ENCODE results near the gene RPL13. TPM values are rescaled to one million over a fixed set of nuclear protein-coding genes. Genes with fewer than 3 reads are reported as not detected.

The RPL13 gene
- total and polyA plus RNA-seq, 10 of the 15 experiments (the other 5 are each of a cell fraction or from before 2014, with no cell fraction given), result 386 to 9,428 (median 2,486) TPM

DNA sequence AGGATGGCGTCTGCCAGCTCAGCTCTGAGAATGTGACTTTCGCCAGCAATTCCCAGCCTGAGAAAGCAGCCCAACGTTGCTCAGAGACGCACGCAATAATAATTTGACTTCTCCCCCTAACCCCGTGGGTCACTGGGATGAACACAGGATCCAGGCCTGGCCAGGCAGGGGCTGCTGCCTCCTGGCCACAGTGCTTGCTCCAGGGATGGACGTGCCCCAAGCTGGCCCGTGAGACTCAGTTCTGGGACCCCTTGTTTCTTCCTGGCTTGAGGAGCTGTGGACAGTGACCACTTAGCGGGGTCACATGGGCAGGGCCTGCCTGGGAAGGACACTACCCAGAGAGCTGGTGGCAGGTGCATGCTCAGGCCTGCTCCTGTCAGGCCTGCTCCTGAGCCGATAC lies 39.4 kb downstream of the RPL13 start (continued):
- TF ChIP-seq, protein P1, sequence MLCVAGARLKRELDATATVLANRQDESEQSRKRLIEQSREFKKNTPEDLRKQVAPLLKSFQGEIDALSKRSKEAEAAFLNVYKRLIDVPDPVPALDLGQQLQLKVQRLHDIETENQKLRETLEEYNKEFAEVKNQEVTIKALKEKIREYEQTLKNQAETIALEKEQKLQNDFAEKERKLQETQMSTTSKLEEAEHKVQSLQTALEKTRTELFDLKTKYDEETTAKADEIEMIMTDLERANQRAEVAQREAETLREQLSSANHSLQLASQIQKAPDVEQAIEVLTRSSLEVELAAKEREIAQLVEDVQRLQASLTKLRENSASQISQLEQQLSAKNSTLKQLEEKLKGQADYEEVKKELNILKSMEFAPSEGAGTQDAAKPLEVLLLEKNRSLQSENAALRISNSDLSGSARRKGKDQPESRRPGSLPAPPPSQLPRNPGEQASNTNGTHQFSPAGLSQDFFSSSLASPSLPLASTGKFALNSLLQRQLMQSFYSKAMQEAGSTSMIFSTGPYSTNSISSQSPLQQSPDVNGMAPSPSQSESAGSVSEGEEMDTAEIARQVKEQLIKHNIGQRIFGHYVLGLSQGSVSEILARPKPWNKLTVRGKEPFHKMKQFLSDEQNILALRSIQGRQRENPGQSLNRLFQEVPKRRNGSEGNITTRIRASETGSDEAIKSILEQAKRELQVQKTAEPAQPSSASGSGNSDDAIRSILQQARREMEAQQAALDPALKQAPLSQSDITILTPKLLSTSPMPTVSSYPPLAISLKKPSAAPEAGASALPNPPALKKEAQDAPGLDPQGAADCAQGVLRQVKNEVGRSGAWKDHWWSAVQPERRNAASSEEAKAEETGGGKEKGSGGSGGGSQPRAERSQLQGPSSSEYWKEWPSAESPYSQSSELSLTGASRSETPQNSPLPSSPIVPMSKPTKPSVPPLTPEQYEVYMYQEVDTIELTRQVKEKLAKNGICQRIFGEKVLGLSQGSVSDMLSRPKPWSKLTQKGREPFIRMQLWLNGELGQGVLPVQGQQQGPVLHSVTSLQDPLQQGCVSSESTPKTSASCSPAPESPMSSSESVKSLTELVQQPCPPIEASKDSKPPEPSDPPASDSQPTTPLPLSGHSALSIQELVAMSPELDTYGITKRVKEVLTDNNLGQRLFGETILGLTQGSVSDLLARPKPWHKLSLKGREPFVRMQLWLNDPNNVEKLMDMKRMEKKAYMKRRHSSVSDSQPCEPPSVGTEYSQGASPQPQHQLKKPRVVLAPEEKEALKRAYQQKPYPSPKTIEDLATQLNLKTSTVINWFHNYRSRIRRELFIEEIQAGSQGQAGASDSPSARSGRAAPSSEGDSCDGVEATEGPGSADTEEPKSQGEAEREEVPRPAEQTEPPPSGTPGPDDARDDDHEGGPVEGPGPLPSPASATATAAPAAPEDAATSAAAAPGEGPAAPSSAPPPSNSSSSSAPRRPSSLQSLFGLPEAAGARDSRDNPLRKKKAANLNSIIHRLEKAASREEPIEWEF (IDR thresholded peaks at IDR 0.05; ENCODE audit: insufficient replicate concordance, low read depth, low read length), result no peak
- TF ChIP-seq GATAD2B (conservative IDR thresholded peaks at IDR 0.05; ENCODE audit: low read depth) (no peak), ATF3 (IDR thresholded peaks at IDR 0.05; ENCODE audit: borderline replicate concordance, extremely low read depth, low read depth, low read length) (no peak), EED (IDR thresholded peaks at IDR 0.05; ENCODE audit: low read depth) (no peak), ZNF24 (IDR thresholded peaks at IDR 0.05) (no peak)

DNA sequence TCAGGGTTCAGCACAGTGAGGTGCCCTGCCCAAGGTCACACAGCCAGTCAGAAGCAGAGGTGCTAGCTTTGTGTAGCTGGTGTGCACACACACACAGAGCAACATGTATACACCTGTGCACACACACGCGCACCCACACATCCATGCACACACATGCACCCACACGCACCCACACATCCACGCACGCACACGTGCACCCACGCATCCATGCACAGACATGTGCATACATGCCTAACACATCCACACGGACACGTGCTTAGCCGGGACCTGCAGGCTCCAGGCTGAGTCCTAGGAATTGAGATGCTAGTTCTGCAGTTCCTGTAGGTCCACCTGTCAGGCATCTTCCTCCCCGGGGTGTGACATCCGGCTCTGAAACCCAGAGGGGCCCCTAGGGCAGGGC lies 39.9 kb downstream of the RPL13 start:
- WGBS (ENCODE audit: insufficient coverage, insufficient replicate concordance, low lambda C conversion rate, missing lambda C conversion rate), result 51% methylated on average over 12 of the region's 12 CpGs
- ATAC-seq (no peak; the same call in 2 of the 3 replicates), DNase-seq (ENCODE audit: low read depth, low spot score) (no peak), FAIRE-seq (no peak)
- BruUV-seq (replicated peaks), result no TSS peak
- H3K27ac ChIP-seq (ENCODE audit: control insufficient read depth, insufficient read depth), result no peak overlapping the region
- no peaks in the 10 kb centered on the region for H3K79me2 ChIP-seq (ENCODE audit: control insufficient read depth, insufficient read depth, low read length)
- no peak overlapping the region for H3K4me2 ChIP-seq (ENCODE audit: control insufficient read depth, insufficient read depth)
- H3K9me3 ChIP-seq (replicated peaks; ENCODE audit: control insufficient read depth, insufficient read depth, low read length), result no peaks in the 10 kb centered on the region
- H2AFZ ChIP-seq (ENCODE audit: control insufficient read depth, low read depth, low read length), result no peak overlapping the region
- CTCF ChIA-PET, result interaction anchor here (0.6 to 2.0 kb wide), 6 partner anchors 25 to 361 kb away, joined by 3 to 6 read pairs (median 4); partner anchors contain the start of gene CPNE7
- H4K20me1 ChIP-seq (ENCODE audit: control insufficient read depth, insufficient read depth), result no peaks in the 10 kb centered on the region
- RAD21 ChIA-PET (ENCODE audit: unreplicated experiment), result interaction anchor here (1.4 kb wide), 1 partner anchor 40 kb away, joined by 3 read pairs; no protein-coding TSS in a partner anchor
- POLR2A ChIA-PET, result no interaction called here
- SMC1A ChIA-PET (ENCODE audit: uncharacterized antibody, unreplicated experiment), result no interaction called here
- TF ChIP-seq BCL11A (IDR thresholded peaks at IDR 0.05; ENCODE audit: low read depth, low read length), result no peak
- TF ChIP-seq ZBTB33 (IDR thresholded peaks at IDR 0.05), result no peak
- no peak for TF ChIP-seq EED (IDR thresholded peaks at IDR 0.05; ENCODE audit: low read depth)
- peak; percentile 53 for TF ChIP-seq BCL3 (IDR thresholded peaks at IDR 0.05; ENCODE audit: borderline replicate concordance, insufficient read depth, low read depth, low read length, poor library complexity, severe bottlenecking)
- TF ChIP-seq MYB (IDR thresholded peaks at IDR 0.05; ENCODE audit: borderline replicate concordance, low read depth, low read length), result no peak
- no peak overlapping the region for H3K9ac ChIP-seq (ENCODE audit: control insufficient read depth, insufficient read depth, low read length)
- in situ Hi-C loops (cut with MboI) (no loop called here), intact Hi-C loops (cut with micrococcal nuclease; ENCODE audit: unreplicated experiment) (no loop called here)
- H3K4me3 ChIP-seq, result no peak overlapping the region
- H3K36me3 ChIP-seq (ENCODE audit: control insufficient read depth in 2 of 2, insufficient read depth in 2 of 2, low read length in 1 of 2), result no peaks in the 10 kb centered on the region; a peak in 1 of 4 replicates
- H3K4me1 ChIP-seq (ENCODE audit: control insufficient read depth, insufficient read depth, low read length), result no peaks in the 10 kb centered on the region
- H3K27me3 ChIP-seq (replicated peaks in 1 of 2; ENCODE audit: control insufficient read depth in 2 of 2, insufficient read depth in 2 of 2, low read length in 1 of 2), result no peaks in the 10 kb centered on the region
